WTC11 (cell line): Measurements from ENCODE around the gene RRP12. TPM values are rescaled to one million over a fixed set of nuclear protein-coding genes. Genes with fewer than 3 reads are reported as not detected.
A peak's percentile ranks its signal among the peaks of the same experiment; 100 is the strongest.

Experiments
- ATAC-seq: fragments of 200-7000 bp; cut with Tn5 transposase; 2 replicates; pipeline ENCODE4 v1.10.0; 2021; ENCODE audit warnings: mild to moderate bottlenecking, moderate library complexity
- CTCF ChIA-PET: fragments of 300-600 bp; sonication (Branson Sonifier 250); formaldehyde crosslinking; loops from one replicate; lab custom pipeline; 2021; ENCODE audit warnings: antibody characterized with exemption; lab: Charles Lee
- POLR2A ChIA-PET: fragments of 350-600 bp; sonication (Branson Sonifier 250); formaldehyde crosslinking; loops from one replicate; lab custom pipeline; 2021; ENCODE audit warnings: antibody characterized with exemption; lab: Charles Lee
- DNase-seq: peaks from one replicate; pipeline ENCODE4 v3.0.0; 2021; ENCODE audit warnings: low spot score
- H3K27ac Mint-ChIP-seq: 2 replicates; pipeline ENCODE4 v1.8.0; 2021; ENCODE audit warnings: mixed read lengths
- H3K27me3 Mint-ChIP-seq: 2 replicates; pipeline ENCODE4 v1.8.0; 2021; ENCODE audit warnings: low read depth, mild to moderate bottlenecking, moderate library complexity, mixed read lengths
- H3K36me3 Mint-ChIP-seq: 2 replicates; pipeline ENCODE4 v1.8.0; 2021; ENCODE audit warnings: mixed read lengths
- H3K4me1 Mint-ChIP-seq: 2 replicates; pipeline ENCODE4 v1.8.0; 2022; ENCODE audit warnings: mixed read lengths
- H3K4me3 Mint-ChIP-seq: 2 replicates; pipeline ENCODE4 v1.8.0; 2021; ENCODE audit warnings: mild to moderate bottlenecking, moderate library complexity, mixed read lengths
- H3K9me3 Mint-ChIP-seq: 2 replicates; pipeline ENCODE4 v1.8.0; 2021; ENCODE audit warnings: mixed read lengths
- CREB1 ChIP-seq: sonication (generic); formaldehyde crosslinking; IDR thresholded peaks from 2 replicates; pipeline ENCODE4 v1.8.0; 2023; ENCODE audit warnings: mild to moderate bottlenecking, missing genetic modification reagents
- CREM ChIP-seq: sonication (generic); formaldehyde crosslinking; IDR thresholded peaks from 2 replicates; pipeline ENCODE4 v1.8.1; 2022; ENCODE audit warnings: mild to moderate bottlenecking, missing genetic modification reagents, moderate library complexity
- E2F1 ChIP-seq: sonication (generic); formaldehyde crosslinking; IDR thresholded peaks from 2 replicates; pipeline ENCODE4 v1.8.0; 2022; ENCODE audit warnings: mild to moderate bottlenecking, missing genetic modification reagents
- E2F5 ChIP-seq: sonication (generic); formaldehyde crosslinking; IDR thresholded peaks from 2 replicates; pipeline ENCODE4 v1.8.1; 2022; ENCODE audit warnings: mild to moderate bottlenecking, moderate library complexity, missing genetic modification reagents
- FOXK1 ChIP-seq: sonication (generic); formaldehyde crosslinking; IDR thresholded peaks from 2 replicates; pipeline ENCODE4 v1.8.0; 2022; ENCODE audit warnings: mild to moderate bottlenecking, moderate library complexity, missing genetic modification reagents
- HMGXB4 ChIP-seq: sonication (generic); formaldehyde crosslinking; IDR thresholded peaks from 2 replicates; pipeline ENCODE4 v1.8.1; 2023; ENCODE audit warnings: mild to moderate bottlenecking, moderate library complexity, missing genetic modification reagents
- IRF2 ChIP-seq: sonication (generic); formaldehyde crosslinking; IDR thresholded peaks from 2 replicates; pipeline ENCODE4 v1.8.0; 2022; ENCODE audit warnings: low read depth, missing genetic modification reagents, borderline replicate concordance
- NFATC4 ChIP-seq: fragments of 250-450 bp; sonication (Bioruptor Pico); IDR thresholded peaks from 2 replicates; pipeline ENCODE4 v1.9.0; 2021; ENCODE audit warnings: mild to moderate bottlenecking
- SMAD3 ChIP-seq: sonication (generic); formaldehyde crosslinking; IDR thresholded peaks from 2 replicates; pipeline ENCODE4 v1.8.0; 2022; ENCODE audit warnings: missing genetic modification reagents, mild to moderate bottlenecking, borderline replicate concordance
- SMAD4 ChIP-seq: sonication (generic); formaldehyde crosslinking; IDR thresholded peaks from 2 replicates; pipeline ENCODE4 v1.8.0; 2022; ENCODE audit warnings: mild to moderate bottlenecking, missing genetic modification reagents
- ZNF138 ChIP-seq: sonication (generic); formaldehyde crosslinking; conservative IDR thresholded peaks from 2 replicates; pipeline ENCODE4 v1.8.1; 2022; ENCODE audit warnings: mild to moderate bottlenecking, moderate library complexity, missing genetic modification reagents
- ZNF423 ChIP-seq: fragments of 250-450 bp; sonication (Bioruptor Pico); IDR thresholded peaks from 2 replicates; pipeline ENCODE4 v2.1.2; 2022; ENCODE audit warnings: mild to moderate bottlenecking, moderate library complexity
- total RNA-seq: library from RNA; stranded (reverse); gene quantifications from 3 replicates; pipeline ENCODE4 v1.2.3, GENCODE V29; 2021
- TF ChIP-seq, protein P1 (sequence below): sonication (generic); formaldehyde crosslinking; IDR thresholded peaks from 2 replicates; pipeline ENCODE4 v1.8.1; 2023; ENCODE audit warnings: mild to moderate bottlenecking, missing genetic modification reagents, borderline replicate concordance
- TF ChIP-seq, protein P2 (sequence below): fragments of 250-450 bp; sonication (Bioruptor Pico); IDR thresholded peaks from 2 replicates; pipeline ENCODE4 v1.8.0; 2021; ENCODE audit warnings: mild to moderate bottlenecking
- TF ChIP-seq, protein P3 (sequence below): fragments of 200-600 bp; IDR thresholded peaks from 2 replicates; pipeline ENCODE4 v1.8.0; 2022; ENCODE audit warnings: antibody characterized with exemption
- TF ChIP-seq, protein P4 (sequence below): fragments of 250-450 bp; sonication (Bioruptor Pico); IDR thresholded peaks from 2 replicates; pipeline ENCODE4 v2.1.2; 2022; ENCODE audit warnings: mild to moderate bottlenecking, moderate library complexity
- TF ChIP-seq, protein P5 (sequence below): sonication (generic); formaldehyde crosslinking; IDR thresholded peaks from 2 replicates; pipeline ENCODE4 v1.8.1; 2023; ENCODE audit warnings: mild to moderate bottlenecking, missing genetic modification reagents, moderate library complexity
- TF ChIP-seq, protein P6 (sequence below): sonication (generic); formaldehyde crosslinking; IDR thresholded peaks from 2 replicates; pipeline ENCODE4 v1.8.1; 2022; ENCODE audit warnings: mild to moderate bottlenecking, missing genetic modification reagents, moderate library complexity, borderline replicate concordance

Gene RRP12
- total RNA-seq, 1 experiment from 2014 or later: 56.6 TPM

DNA sequence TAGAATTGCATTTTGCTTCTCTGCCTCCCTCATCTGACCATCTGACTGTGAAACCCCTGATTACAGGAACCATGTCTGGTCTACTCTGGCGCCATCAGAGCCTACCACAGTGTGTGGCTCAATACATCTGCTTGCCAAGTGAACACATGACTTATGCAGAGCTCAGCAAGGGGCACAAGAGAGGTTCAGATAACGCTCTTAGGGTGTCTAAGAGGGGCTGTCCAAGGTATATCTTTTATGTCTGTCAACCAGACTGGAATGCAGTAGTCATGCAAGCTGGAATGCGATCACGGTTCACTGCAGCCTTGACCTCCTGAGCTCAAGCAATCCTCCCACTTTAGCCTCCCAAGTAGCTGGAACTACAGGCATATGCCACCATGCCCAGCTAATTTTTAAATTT, 10.3 kb upstream of the RRP12 start (continued):
- TF ChIP-seq, protein P1, sequence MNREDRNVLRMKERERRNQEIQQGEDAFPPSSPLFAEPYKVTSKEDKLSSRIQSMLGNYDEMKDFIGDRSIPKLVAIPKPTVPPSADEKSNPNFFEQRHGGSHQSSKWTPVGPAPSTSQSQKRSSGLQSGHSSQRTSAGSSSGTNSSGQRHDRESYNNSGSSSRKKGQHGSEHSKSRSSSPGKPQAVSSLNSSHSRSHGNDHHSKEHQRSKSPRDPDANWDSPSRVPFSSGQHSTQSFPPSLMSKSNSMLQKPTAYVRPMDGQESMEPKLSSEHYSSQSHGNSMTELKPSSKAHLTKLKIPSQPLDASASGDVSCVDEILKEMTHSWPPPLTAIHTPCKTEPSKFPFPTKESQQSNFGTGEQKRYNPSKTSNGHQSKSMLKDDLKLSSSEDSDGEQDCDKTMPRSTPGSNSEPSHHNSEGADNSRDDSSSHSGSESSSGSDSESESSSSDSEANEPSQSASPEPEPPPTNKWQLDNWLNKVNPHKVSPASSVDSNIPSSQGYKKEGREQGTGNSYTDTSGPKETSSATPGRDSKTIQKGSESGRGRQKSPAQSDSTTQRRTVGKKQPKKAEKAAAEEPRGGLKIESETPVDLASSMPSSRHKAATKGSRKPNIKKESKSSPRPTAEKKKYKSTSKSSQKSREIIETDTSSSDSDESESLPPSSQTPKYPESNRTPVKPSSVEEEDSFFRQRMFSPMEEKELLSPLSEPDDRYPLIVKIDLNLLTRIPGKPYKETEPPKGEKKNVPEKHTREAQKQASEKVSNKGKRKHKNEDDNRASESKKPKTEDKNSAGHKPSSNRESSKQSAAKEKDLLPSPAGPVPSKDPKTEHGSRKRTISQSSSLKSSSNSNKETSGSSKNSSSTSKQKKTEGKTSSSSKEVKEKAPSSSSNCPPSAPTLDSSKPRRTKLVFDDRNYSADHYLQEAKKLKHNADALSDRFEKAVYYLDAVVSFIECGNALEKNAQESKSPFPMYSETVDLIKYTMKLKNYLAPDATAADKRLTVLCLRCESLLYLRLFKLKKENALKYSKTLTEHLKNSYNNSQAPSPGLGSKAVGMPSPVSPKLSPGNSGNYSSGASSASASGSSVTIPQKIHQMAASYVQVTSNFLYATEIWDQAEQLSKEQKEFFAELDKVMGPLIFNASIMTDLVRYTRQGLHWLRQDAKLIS (CRISPR knock-in tag): no peak
- TF ChIP-seq, protein P2, sequence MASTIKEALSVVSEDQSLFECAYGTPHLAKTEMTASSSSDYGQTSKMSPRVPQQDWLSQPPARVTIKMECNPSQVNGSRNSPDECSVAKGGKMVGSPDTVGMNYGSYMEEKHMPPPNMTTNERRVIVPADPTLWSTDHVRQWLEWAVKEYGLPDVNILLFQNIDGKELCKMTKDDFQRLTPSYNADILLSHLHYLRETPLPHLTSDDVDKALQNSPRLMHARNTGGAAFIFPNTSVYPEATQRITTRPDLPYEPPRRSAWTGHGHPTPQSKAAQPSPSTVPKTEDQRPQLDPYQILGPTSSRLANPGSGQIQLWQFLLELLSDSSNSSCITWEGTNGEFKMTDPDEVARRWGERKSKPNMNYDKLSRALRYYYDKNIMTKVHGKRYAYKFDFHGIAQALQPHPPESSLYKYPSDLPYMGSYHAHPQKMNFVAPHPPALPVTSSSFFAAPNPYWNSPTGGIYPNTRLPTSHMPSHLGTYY (CRISPR knock-in tag): no peak

DNA sequence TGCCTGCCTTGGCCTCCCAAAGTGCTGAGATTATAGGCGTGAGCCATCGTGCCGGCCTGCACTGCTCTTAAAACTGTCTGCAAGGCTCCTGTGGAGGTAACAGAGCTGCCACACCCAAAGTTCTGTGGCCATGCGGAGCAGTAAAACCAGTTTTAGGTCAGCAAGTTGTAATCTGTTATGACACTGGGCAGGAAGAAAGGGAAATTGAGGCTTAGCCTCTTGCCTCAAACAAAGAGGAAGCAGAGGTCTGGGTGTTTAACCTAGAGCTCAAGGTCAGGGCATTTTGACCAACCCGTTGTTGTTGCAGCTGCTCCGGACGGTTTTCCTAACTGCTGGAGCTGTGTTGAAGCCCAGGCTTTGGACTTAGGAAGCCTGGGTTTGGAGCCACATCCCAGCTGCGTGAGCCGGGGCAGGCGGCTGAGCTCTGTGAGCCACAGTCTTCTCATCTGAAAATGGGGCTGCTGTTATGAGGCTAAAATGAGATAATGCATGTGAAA, 7.4 kb upstream of the RRP12 start:
- Mint-ChIP-seq H3K4me1 (peaks cover 3% of the 10 kb centered on the region), H3K4me3 (no peak overlapping the region), H3K27me3 (no peaks in the 10 kb centered on the region), H3K27ac (no peak overlapping the region), H3K36me3 (no peaks in the 10 kb centered on the region), H3K9me3 (no peaks in the 10 kb centered on the region)
- POLR2A ChIA-PET: interaction anchor here (0.5 kb wide), 1 partner anchor 21 kb away, joined by 6 read pairs; no protein-coding TSS in a partner anchor
- no peak for ATAC-seq
- TF ChIP-seq CREM (CRISPR knock-in tag): no peak
- no peak for TF ChIP-seq E2F1 (CRISPR knock-in tag)
- CTCF ChIA-PET: interaction anchor here (0.6 to 5.2 kb wide), 7 partner anchors 11 to 329 kb away, joined by 3 to 31 read pairs (median 4); no protein-coding TSS in a partner anchor
- no peak for DNase-seq

GRCh38 chr10:97407952-97408248, 6.8 kb upstream of the RRP12 start:
- 0 out of 2 replicates have a peak overlapping the region, but pooled peaks have one; percentile 60 for H3K27ac Mint-ChIP-seq
- H3K9me3 Mint-ChIP-seq: no peaks in the 10 kb centered on the region
- ChIA-PET CTCF (interaction anchor here (0.6 to 5.2 kb wide), 7 partner anchors 11 to 205 kb away, joined by 3 to 31 read pairs (median 4); no protein-coding TSS in a partner anchor), POLR2A (no interaction called here)
- H3K4me1 Mint-ChIP-seq: peaks cover 1% of the 10 kb centered on the region; the same call in 1 of the 2 replicates
- TF ChIP-seq, protein P3, sequence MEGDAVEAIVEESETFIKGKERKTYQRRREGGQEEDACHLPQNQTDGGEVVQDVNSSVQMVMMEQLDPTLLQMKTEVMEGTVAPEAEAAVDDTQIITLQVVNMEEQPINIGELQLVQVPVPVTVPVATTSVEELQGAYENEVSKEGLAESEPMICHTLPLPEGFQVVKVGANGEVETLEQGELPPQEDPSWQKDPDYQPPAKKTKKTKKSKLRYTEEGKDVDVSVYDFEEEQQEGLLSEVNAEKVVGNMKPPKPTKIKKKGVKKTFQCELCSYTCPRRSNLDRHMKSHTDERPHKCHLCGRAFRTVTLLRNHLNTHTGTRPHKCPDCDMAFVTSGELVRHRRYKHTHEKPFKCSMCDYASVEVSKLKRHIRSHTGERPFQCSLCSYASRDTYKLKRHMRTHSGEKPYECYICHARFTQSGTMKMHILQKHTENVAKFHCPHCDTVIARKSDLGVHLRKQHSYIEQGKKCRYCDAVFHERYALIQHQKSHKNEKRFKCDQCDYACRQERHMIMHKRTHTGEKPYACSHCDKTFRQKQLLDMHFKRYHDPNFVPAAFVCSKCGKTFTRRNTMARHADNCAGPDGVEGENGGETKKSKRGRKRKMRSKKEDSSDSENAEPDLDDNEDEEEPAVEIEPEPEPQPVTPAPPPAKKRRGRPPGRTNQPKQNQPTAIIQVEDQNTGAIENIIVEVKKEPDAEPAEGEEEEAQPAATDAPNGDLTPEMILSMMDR: no peak
- no peak for TF ChIP-seq ZNF423 (CRISPR knock-in tag)
- TF ChIP-seq FOXK1 (CRISPR knock-in tag): no peak
- TF ChIP-seq ZNF138 (CRISPR knock-in tag): no peak
- TF ChIP-seq SMAD3: no peak
- TF ChIP-seq E2F5 (CRISPR knock-in tag): no peak
- TF ChIP-seq, protein P4, sequence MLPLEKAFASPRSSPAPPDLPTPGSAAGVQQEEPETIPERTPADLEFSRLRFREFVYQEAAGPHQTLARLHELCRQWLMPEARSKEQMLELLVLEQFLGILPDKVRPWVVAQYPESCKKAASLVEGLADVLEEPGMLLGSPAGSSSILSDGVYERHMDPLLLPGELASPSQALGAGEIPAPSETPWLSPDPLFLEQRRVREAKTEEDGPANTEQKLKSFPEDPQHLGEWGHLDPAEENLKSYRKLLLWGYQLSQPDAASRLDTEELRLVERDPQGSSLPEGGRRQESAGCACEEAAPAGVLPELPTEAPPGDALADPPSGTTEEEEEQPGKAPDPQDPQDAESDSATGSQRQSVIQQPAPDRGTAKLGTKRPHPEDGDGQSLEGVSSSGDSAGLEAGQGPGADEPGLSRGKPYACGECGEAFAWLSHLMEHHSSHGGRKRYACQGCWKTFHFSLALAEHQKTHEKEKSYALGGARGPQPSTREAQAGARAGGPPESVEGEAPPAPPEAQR (CRISPR knock-in tag): no peak
- TF ChIP-seq NFATC4: no peak
- TF ChIP-seq IRF2 (CRISPR knock-in tag): no peak
- no peak for TF ChIP-seq SMAD4 (CRISPR knock-in tag)
- TF ChIP-seq, protein P5, sequence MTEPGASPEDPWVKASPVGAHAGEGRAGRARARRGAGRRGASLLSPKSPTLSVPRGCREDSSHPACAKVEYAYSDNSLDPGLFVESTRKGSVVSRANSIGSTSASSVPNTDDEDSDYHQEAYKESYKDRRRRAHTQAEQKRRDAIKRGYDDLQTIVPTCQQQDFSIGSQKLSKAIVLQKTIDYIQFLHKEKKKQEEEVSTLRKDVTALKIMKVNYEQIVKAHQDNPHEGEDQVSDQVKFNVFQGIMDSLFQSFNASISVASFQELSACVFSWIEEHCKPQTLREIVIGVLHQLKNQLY (CRISPR knock-in tag): no peak
- TF ChIP-seq CREB1: no peak
- TF ChIP-seq HMGXB4 (CRISPR knock-in tag): no peak
- TF ChIP-seq, protein P6, sequence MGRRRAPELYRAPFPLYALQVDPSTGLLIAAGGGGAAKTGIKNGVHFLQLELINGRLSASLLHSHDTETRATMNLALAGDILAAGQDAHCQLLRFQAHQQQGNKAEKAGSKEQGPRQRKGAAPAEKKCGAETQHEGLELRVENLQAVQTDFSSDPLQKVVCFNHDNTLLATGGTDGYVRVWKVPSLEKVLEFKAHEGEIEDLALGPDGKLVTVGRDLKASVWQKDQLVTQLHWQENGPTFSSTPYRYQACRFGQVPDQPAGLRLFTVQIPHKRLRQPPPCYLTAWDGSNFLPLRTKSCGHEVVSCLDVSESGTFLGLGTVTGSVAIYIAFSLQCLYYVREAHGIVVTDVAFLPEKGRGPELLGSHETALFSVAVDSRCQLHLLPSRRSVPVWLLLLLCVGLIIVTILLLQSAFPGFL (CRISPR knock-in tag): no peak
- H3K36me3 Mint-ChIP-seq: no peaks in the 10 kb centered on the region
- DNase-seq (no peak), ATAC-seq (no peak)
- H3K27me3 Mint-ChIP-seq: no peaks in the 10 kb centered on the region
- no peak overlapping the region for H3K4me3 Mint-ChIP-seq
